HepG2 (cell line): ENCODE measurements around the gene GGA3. TPM values are rescaled to one million over a fixed set of nuclear protein-coding genes. Genes with fewer than 3 reads are reported as not detected.

Experiments used
- ARID5B ChIP-seq: IDR thresholded peaks from 2 replicates; pipeline ENCODE4 v1.4.0; 2020; ENCODE audit warnings: mild to moderate bottlenecking, missing genetic modification reagents
- HNF4A ChIP-seq: sonication (generic); formaldehyde crosslinking; IDR thresholded peaks from 2 replicates; pipeline ENCODE4 v1.4.0; 2020; ENCODE audit warnings: missing genetic modification reagents
- JUND ChIP-seq: sonication (generic); formaldehyde crosslinking; IDR thresholded peaks from 2 replicates; pipeline ENCODE4 v1.8.0; 2022; ENCODE audit warnings: mild to moderate bottlenecking, missing genetic modification reagents
- KLF11 ChIP-seq: IDR thresholded peaks from 2 replicates; pipeline ENCODE4 v1.6.1; 2016; ENCODE audit warnings: missing compliant biosample characterization
- MLXIP ChIP-seq: sonication (generic); formaldehyde crosslinking; IDR thresholded peaks from 2 replicates; pipeline ENCODE4 v1.9.0; 2021; ENCODE audit warnings: missing genetic modification reagents, borderline replicate concordance
- NFKB2 ChIP-seq: sonication (generic); formaldehyde crosslinking; IDR thresholded peaks from 2 replicates; pipeline ENCODE4 v1.4.0; 2020; ENCODE audit warnings: missing genetic modification reagents, borderline replicate concordance
- PAWR ChIP-seq: sonication (generic); formaldehyde crosslinking; IDR thresholded peaks from 2 replicates; pipeline ENCODE4 v1.4.0; 2020; ENCODE audit warnings: missing genetic modification reagents, mild to moderate bottlenecking, borderline replicate concordance
- SALL2 ChIP-seq: sonication (generic); formaldehyde crosslinking; IDR thresholded peaks from 2 replicates; pipeline ENCODE4 v1.8.1; 2023; ENCODE audit warnings: mild to moderate bottlenecking, missing genetic modification reagents, inconsistent platforms
- SKIL ChIP-seq: sonication (generic); formaldehyde crosslinking; IDR thresholded peaks from 2 replicates; pipeline ENCODE4 v1.8.0; 2022; ENCODE audit warnings: missing genetic modification reagents, mild to moderate bottlenecking, moderate library complexity, borderline replicate concordance
- TCF7 ChIP-seq: sonication (generic); IDR thresholded peaks from 2 replicates; pipeline ENCODE4 v1.6.1; 2016; ENCODE audit warnings: antibody characterized with exemption, low read depth
- TEAD3 ChIP-seq: optimal IDR thresholded peaks from 2 replicates; pipeline ENCODE3; 2016; ENCODE audit warnings: borderline replicate concordance
- ZBTB21 ChIP-seq: sonication (generic); formaldehyde crosslinking; IDR thresholded peaks from 2 replicates; pipeline ENCODE4 v1.4.0; 2020; ENCODE audit warnings: missing genetic modification reagents
- ZC3H13 ChIP-seq: sonication (generic); formaldehyde crosslinking; IDR thresholded peaks from 2 replicates; pipeline ENCODE4 v1.8.1; 2023; ENCODE audit warnings: mild to moderate bottlenecking, missing genetic modification reagents, moderate library complexity
- ZNF30 ChIP-seq: sonication (generic); formaldehyde crosslinking; IDR thresholded peaks from 2 replicates; pipeline ENCODE4 v1.5.0; 2020; ENCODE audit warnings: mild to moderate bottlenecking, missing genetic modification reagents
- ZNF317 ChIP-seq: sonication (generic); formaldehyde crosslinking; IDR thresholded peaks from 2 replicates; pipeline ENCODE4 v1.5.0; 2020; ENCODE audit warnings: mild to moderate bottlenecking, missing genetic modification reagents
- ZNF558 ChIP-seq: sonication (generic); formaldehyde crosslinking; IDR thresholded peaks from 2 replicates; pipeline ENCODE4 v1.9.0; 2022; ENCODE audit warnings: mild to moderate bottlenecking, missing genetic modification reagents, borderline replicate concordance
- ZNF563 ChIP-seq: sonication (generic); formaldehyde crosslinking; IDR thresholded peaks from 2 replicates; pipeline ENCODE4 v1.8.0; 2022; ENCODE audit warnings: mild to moderate bottlenecking, moderate library complexity, missing genetic modification reagents
- ZNF644 ChIP-seq: IDR thresholded peaks from 2 replicates; pipeline ENCODE4 v1.6.1; 2016; ENCODE audit warnings: low read depth
- ZNF746 ChIP-seq: sonication (generic); formaldehyde crosslinking; IDR thresholded peaks from 2 replicates; pipeline ENCODE4 v1.8.0; 2022; ENCODE audit warnings: mild to moderate bottlenecking, missing genetic modification reagents
- polyA plus RNA-seq, 8 experiments: library from polyadenylated mRNA; depleted of rRNA in 3 of 8; stranded (reverse) in 7 of 8; unstranded in 1 of 8; fragments of >200 nt; fragmentation: Illumina TruSeq in 4 of 8; extraction: Trizol in 4 of 8; gene quantifications; 2 replicates each; pipeline versions ENCODE4 v1.2.1 to v1.2.3, GENCODE V29; 2011 to 2016; ENCODE audit warnings: low read depth in 4 of 8, missing spikeins in 1 of 8, mixed read lengths in 1 of 8; ENCODE audit not compliant: insufficient read depth in 1 of 8
- total RNA-seq, 5 experiments: library from RNA; depleted of rRNA; stranded (reverse); fragments of >200 nt; fragmentation: Illumina TruSeq; extraction: Trizol; gene quantifications; 2 replicates each; pipeline ENCODE4 v1.2.3, GENCODE V29; 2016; ENCODE audit warnings: low read depth in 1 of 5
- TF ChIP-seq, protein P1 (sequence below): sonication (generic); formaldehyde crosslinking; IDR thresholded peaks from 2 replicates; pipeline ENCODE4 v1.5.0; 2020; ENCODE audit warnings: missing genetic modification reagents
- TF ChIP-seq, protein P2 (sequence below): IDR thresholded peaks from 2 replicates; pipeline ENCODE4 v1.6.1; 2016; ENCODE audit warnings: low read depth, control low read depth

GGA3 gene
- total and polyA plus RNA-seq, 2 of the 13 experiments (the other 11 are each of a cell fraction or from before 2014, with no cell fraction given), result 28.4 to 43.7 TPM

GRCh38 chr17:75288770-75289114 is 27.3 kb upstream of the GGA3 start (continued):
- TF ChIP-seq ZNF746 (CRISPR knock-in tag) (no peak), ZBTB21 (CRISPR knock-in tag) (no peak), NFKB2 (no peak), PAWR (CRISPR knock-in tag) (0 out of 2 replicates have a peak, but pooled peaks have one; percentile 23), ZNF317 (CRISPR knock-in tag) (no peak), ARID5B (CRISPR knock-in tag) (no peak), TCF7 (no peak), ZNF30 (CRISPR knock-in tag) (no peak), ZC3H13 (CRISPR knock-in tag) (no peak), TEAD3 (CRISPR knock-in tag) (no peak), ZNF563 (CRISPR knock-in tag) (peak; percentile 16; the same call in 1 of the 2 replicates), ZNF558 (CRISPR knock-in tag) (peak; percentile 72; the same call in 1 of the 2 replicates), ZNF644 (CRISPR knock-in tag) (no peak), KLF11 (no peak), SKIL (CRISPR knock-in tag) (no peak), MLXIP (CRISPR knock-in tag) (no peak), HNF4A (CRISPR knock-in tag) (peak; percentile 19; the same call in 1 of the 2 replicates), SALL2 (CRISPR knock-in tag) (no peak), JUND (no peak)
- TF ChIP-seq, protein P1, sequence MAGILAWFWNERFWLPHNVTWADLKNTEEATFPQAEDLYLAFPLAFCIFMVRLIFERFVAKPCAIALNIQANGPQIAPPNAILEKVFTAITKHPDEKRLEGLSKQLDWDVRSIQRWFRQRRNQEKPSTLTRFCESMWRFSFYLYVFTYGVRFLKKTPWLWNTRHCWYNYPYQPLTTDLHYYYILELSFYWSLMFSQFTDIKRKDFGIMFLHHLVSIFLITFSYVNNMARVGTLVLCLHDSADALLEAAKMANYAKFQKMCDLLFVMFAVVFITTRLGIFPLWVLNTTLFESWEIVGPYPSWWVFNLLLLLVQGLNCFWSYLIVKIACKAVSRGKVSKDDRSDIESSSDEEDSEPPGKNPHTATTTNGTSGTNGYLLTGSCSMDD (CRISPR knock-in tag), result no peak
- TF ChIP-seq, protein P2, sequence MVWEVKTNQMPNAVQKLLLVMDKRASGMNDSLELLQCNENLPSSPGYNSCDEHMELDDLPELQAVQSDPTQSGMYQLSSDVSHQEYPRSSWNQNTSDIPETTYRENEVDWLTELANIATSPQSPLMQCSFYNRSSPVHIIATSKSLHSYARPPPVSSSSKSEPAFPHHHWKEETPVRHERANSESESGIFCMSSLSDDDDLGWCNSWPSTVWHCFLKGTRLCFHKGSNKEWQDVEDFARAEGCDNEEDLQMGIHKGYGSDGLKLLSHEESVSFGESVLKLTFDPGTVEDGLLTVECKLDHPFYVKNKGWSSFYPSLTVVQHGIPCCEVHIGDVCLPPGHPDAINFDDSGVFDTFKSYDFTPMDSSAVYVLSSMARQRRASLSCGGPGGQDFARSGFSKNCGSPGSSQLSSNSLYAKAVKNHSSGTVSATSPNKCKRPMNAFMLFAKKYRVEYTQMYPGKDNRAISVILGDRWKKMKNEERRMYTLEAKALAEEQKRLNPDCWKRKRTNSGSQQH, result no peak
